Ovary (tissue), 9 donors: Measurements from ENCODE around the gene HCRTR1. TPM values are rescaled to one million over a fixed set of nuclear protein-coding genes. Genes with fewer than 3 reads are reported as not detected.

Source experiments
- DNase-seq, 5 donors: peaks; one replicate each; pipeline ENCODE4 v3.0.0-alpha.2; 2019 to 2020
- H3K27ac ChIP-seq, 2 donors: fragments of 200-600 bp; one replicate each; pipeline versions ENCODE4 v1.5.1 to v1.8.0; 2019 to 2022
- H3K27me3 ChIP-seq: fragments of 200-600 bp; one replicate; pipeline ENCODE4 v1.8.0; 2022
- H3K36me3 ChIP-seq: fragments of 200-600 bp; sonication (generic); one replicate; pipeline ENCODE4 v1.5.1; 2019
- H3K4me1 ChIP-seq: one replicate; pipeline ENCODE4 v1.8.1; 2013; ENCODE audit warnings: mild to moderate bottlenecking, moderate library complexity; ENCODE audit not compliant: insufficient read depth
- H3K4me3 ChIP-seq: fragments of 200-600 bp; sonication (generic); one replicate; pipeline ENCODE4 v1.5.1; 2017
- H3K9me3 ChIP-seq, 2 donors: fragments of 200-600 bp in 1 of 2; sonication (generic) in 1 of 2; one replicate each; pipeline versions ENCODE4 v1.5.1 to v1.8.1; 2013 to 2019; ENCODE audit warnings: mild to moderate bottlenecking in 1 of 2, moderate library complexity in 1 of 2
- EP300 ChIP-seq: sonication (generic); formaldehyde crosslinking; IDR thresholded peaks from one replicate; pipeline ENCODE4 v1.6.1; 2017; ENCODE audit warnings: antibody characterized with exemption
- POLR2A ChIP-seq: fragments of 450-650 bp; IDR thresholded peaks from one replicate; pipeline ENCODE4 v1.6.1; 2017; ENCODE audit warnings: antibody characterized with exemption, mild to moderate bottlenecking, moderate library complexity
- WGBS, 3 donors: extraction: QIAGEN DNeasy Blood & Tissue Kit in 1 of 3; methylation state at CpG; one replicate each; pipeline versions ENCODE4 v1.1.5 to v1.1.7; 2013 to 2017; 5-methylcytosine and 5-hydroxymethylcytosine counted together
- intact Hi-C, 4 donors: fragments of 100-400 bp; cut with DNase I; formaldehyde crosslinking; loops; one replicate each; pipeline versions ENCODE4 v1.11.0 to v1.15.1; 2022 to 2023
- polyA plus RNA-seq, 2 donors: library from polyadenylated mRNA; stranded (reverse); fragments of 200-250 nt in 1 of 2; fragments of 350-450 nt in 1 of 2; fragmentation: Illumina TruSeq in 1 of 2; extraction: RNeasy Lipid Tissue Mini Kit (QIAGEN cat#74804) in 1 of 2; gene quantifications; one replicate each; pipeline ENCODE4 v1.2.3, GENCODE V29; 2013 to 2014
- total RNA-seq, 7 donors: library from RNA; depleted of rRNA in 2 of 7; stranded (reverse); fragments of >200 nt in 2 of 7; fragmentation: NEBNext Ultra II Directional in 3 of 7; extraction: Animal tissue kit (Norgen Biotek cat#: 25700) in 3 of 7; gene quantifications; one replicate each; pipeline versions ENCODE4 v1.1.0 to v1.2.4, GENCODE V29; 2016 to 2023
- TF ChIP-seq, protein P1 (sequence below), 3 donors: fragments of 450-650 bp in 2 of 3; fragments of 200-600 bp in 1 of 3; IDR thresholded peaks; one replicate each; pipeline versions ENCODE4 v1.5.1 to v1.8.0; 2016 to 2022; ENCODE audit warnings: antibody characterized with exemption in 3 of 3, mild to moderate bottlenecking in 1 of 3
- donor health status: DM: no; HTN: no; CAD: no; lungs with moderate emphysema.
- donor health status: DM: no; HTN: no; CAD: no.
- donor health status: Bipolar disorder and iron deficiency.
- donor health status: DM: yes; HTN: yes; CAD: no.
- donor health status: DM: no; HTN: no; CAD: no.
- donor health status: DM: yes; HTN: yes; CAD: no.

HCRTR1 gene
- total and polyA plus RNA-seq, 9 donors = not detected

DNA sequence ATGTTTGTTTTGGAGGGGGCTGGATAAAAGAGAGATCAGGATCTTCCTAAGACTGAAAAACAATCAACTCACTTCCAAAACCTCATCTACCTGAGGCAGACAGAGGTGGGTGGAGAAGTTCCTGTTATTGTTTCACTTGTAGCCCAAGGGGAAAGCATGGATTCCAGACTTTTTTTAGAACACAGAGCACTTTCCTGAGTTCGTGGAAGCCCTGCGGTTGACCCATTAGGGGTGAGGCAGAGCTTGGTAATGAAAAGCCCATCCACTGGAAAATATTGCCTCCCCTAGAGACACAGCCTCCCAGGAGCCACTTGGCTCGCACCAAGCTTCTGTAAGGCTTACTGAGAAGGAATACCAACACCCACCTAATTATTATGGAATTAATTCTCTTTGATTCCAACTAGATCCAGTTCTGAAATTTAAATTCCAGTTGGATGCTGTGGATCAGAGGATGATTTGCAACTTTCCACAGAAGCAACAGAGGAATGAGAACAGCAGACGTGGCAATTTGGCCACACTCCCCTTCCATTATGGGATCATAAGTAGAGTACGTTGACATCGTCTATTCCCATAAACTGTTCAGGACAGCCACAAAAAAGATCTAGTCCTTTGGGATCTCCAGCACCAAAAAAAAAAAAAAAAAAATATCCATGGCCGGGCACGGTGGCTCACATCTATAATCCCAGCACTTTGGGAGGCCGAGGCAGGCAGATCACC is 31.3 kb downstream of the HCRTR1 start:
- Histone ChIP-seq H3K4me1 (peaks cover 3% of the 10 kb centered on the region), H3K27me3 (no peaks in the 10 kb centered on the region), H3K27ac (no peak overlapping the region), H3K36me3 (no peaks in the 10 kb centered on the region), H3K4me3 (no peak overlapping the region), H3K9me3 (no peaks in the 10 kb centered on the region)
- intact Hi-C loops = loop anchor here in 1 of 4 donors (10.0 kb wide), 1 partner anchor 64 kb away; no protein-coding TSS in a partner anchor
- no peak for DNase-seq
- TF ChIP-seq, protein P1, sequence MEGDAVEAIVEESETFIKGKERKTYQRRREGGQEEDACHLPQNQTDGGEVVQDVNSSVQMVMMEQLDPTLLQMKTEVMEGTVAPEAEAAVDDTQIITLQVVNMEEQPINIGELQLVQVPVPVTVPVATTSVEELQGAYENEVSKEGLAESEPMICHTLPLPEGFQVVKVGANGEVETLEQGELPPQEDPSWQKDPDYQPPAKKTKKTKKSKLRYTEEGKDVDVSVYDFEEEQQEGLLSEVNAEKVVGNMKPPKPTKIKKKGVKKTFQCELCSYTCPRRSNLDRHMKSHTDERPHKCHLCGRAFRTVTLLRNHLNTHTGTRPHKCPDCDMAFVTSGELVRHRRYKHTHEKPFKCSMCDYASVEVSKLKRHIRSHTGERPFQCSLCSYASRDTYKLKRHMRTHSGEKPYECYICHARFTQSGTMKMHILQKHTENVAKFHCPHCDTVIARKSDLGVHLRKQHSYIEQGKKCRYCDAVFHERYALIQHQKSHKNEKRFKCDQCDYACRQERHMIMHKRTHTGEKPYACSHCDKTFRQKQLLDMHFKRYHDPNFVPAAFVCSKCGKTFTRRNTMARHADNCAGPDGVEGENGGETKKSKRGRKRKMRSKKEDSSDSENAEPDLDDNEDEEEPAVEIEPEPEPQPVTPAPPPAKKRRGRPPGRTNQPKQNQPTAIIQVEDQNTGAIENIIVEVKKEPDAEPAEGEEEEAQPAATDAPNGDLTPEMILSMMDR (IDR thresholded peaks at IDR 0.05) = no peak
- TF ChIP-seq POLR2A = no peak
- no peak for TF ChIP-seq EP300
- 65 to 73% (median 66%) methylated on average over 9 of the region's 9 CpGs for WGBS, 3 donors

DNA sequence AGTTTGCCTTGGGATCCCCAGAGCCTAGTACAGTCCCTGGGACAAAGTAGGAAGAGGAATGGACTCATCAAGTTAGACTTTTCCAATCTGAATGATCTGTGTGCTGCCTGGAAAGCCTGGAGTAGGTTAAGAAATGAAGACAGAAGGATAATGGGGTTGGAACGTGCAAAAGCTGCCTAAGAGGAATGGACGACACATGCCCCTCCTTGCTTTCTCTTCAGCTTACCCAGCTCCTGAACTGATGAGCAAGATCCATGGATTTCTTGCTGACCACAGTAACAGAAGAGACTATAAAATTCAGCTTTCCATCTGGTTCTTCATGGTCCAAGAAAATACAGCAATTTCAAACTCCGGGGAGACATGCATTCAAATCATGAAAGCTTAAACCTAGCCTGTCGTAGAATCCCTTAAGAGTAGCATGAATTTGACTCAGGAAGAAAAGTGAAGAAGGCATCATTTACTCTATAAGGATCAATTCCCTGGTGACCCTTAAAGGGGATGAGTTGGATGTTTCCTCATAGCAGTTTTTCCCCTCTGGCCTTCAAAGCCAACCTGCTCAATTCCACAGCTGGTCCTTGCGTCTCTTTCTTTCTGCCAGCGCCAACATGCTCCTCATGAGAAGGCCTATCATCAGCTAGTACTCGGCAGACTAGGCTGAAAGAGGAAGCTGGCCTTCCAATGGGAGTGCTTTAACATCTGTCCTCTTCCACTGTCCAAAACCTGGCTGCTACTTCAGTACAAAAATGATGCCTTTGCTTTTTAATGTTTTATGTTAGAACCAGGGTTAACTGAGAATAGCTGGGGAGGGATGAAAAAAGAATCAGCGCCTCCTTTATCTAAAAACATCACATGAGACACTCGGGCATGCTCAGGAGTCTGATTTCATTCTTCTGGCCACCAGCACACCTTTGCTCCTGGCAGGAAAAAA is 32.9 kb downstream of the HCRTR1 start:
- H3K4me3 ChIP-seq = no peak overlapping the region
- H3K4me1 ChIP-seq = peaks cover under 1% of the 10 kb centered on the region
- H3K27ac ChIP-seq = no peak overlapping the region
- intact Hi-C loops = no loop called here
- H3K9me3 ChIP-seq = no peaks in the 10 kb centered on the region
- 57 to 63% (median 60%) methylated on average over 9 of the region's 9 CpGs for WGBS, 3 donors
- H3K36me3 ChIP-seq = no peaks in the 10 kb centered on the region
- no peak for DNase-seq
- TF ChIP-seq, protein P1 (IDR thresholded peaks at IDR 0.05) = no peak
- TF ChIP-seq EP300 = no peak
- TF ChIP-seq POLR2A = no peak
- H3K27me3 ChIP-seq = no peaks in the 10 kb centered on the region

DNA sequence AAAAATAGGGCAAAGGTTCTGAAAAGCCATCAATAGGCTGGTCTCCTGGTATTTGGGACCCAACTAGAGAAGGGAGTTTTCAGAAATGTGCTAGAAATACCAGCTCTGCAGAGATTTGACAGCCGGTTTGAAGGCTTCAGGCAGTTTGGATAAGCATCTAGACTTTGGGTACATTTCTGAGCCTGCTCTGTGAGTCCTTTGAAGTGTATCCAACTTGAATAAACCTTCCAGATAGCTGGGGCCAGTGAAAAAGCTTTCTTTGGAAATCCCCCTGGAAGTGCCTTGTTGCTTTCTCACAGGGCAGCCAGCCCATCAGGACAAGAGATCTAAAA is 33.6 kb downstream of the HCRTR1 start:
- H3K4me1 ChIP-seq = no peaks in the 10 kb centered on the region
- WGBS, 3 donors = 25 to 26% (median 25%) methylated on average over 1 of the region's 1 CpG

DNA sequence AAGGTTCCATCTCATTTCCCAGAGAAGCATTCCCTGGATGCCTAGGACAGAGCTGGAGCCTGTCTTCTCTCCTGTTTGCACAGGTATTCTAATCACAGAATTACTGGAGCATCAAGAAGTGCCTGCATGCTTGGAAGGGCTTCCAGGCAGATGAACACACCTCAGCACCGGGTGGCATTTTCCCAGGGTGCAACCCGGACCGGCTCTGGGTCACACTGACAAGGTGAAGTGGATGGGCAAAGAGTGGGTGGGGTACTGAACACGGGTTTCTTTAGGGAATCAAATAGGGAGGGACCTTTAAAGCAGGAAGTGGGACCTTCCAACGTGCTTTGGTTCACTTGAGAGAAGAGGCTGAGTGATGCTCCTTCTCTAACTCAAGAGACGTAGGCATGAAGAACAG is 34.3 kb downstream of the HCRTR1 start:
- H3K4me3 ChIP-seq = no peak overlapping the region
- no peaks in the 10 kb centered on the region for H3K27me3 ChIP-seq
- no peaks in the 10 kb centered on the region for H3K9me3 ChIP-seq
- WGBS, 3 donors = 60 to 69% (median 60%) methylated on average over 6 of the region's 6 CpGs
- no peak for DNase-seq
- H3K27ac ChIP-seq = no peak overlapping the region
- no peaks in the 10 kb centered on the region for H3K4me1 ChIP-seq
- TF ChIP-seq EP300 (no peak), POLR2A (no peak)
- TF ChIP-seq, protein P1 (IDR thresholded peaks at IDR 0.05) = no peak
- no peaks in the 10 kb centered on the region for H3K36me3 ChIP-seq
- intact Hi-C loops = no loop called here

More for the DNA sequence above, 33.6 kb downstream of the HCRTR1 start:
- no peak overlapping the region for H3K27ac ChIP-seq
- intact Hi-C loops = no loop called here
- no peaks in the 10 kb centered on the region for H3K27me3 ChIP-seq
- TF ChIP-seq, protein P1 (IDR thresholded peaks at IDR 0.05) = no peak
- TF ChIP-seq POLR2A (no peak), EP300 (no peak)
- H3K4me3 ChIP-seq = no peak overlapping the region
- no peak for DNase-seq
- no peaks in the 10 kb centered on the region for H3K36me3 ChIP-seq
- H3K9me3 ChIP-seq = no peaks in the 10 kb centered on the region
